ENCODE data around the gene TRIM59.

GRCh38 chr3:160451602-160452001 is 2.0 kb upstream of the TRIM59 start:
- no peak for TF ChIP-seq POLR2A (IDR thresholded peaks at IDR 0.05)
- no peak for TF ChIP-seq CTCF (IDR thresholded peaks at IDR 0.05)
